AG08395 (cell line): ENCODE measurements around the gene ESM1.
"Not testable (repeated sequence)": the region's sequence is repeated elsewhere in the genome, so short reads cannot be mapped to it uniquely, and the experiment has no call there.

Source experiments
- DNase-seq: peaks from one replicate; pipeline ENCODE4 v3.0.0; 2012; ENCODE audit warnings: mixed read lengths, low spot score

Gene ESM1

GRCh38 chr5:54985301-54986268, at the start of gene ESM1:
Gene ESM1 (minus strand): TSS chr5:54985593. CDS start chr5:54985517, 76 bp downstream.
- DNase-seq, result peak; percentile 57

GRCh38 chr5:55033568-55033967, 48.2 kb upstream of the ESM1 start:
- DNase-seq, result no peak

GRCh38 chr5:55031492-55031891, 46.1 kb upstream of the ESM1 start:
- peak; percentile 29 for DNase-seq

- no peak for DNase-seq
Measured at GRCh38 chr5:55030676-55031369, 45.4 kb upstream of the ESM1 start.

- no peak for DNase-seq
Measured at GRCh38 chr5:55030220-55030619, 44.8 kb upstream of the ESM1 start.

GRCh38 chr5:55027595-55027994, 42.2 kb upstream of the ESM1 start:
- no peak for DNase-seq

- no peak for DNase-seq
Measured at GRCh38 chr5:55022450-55022849, 37.1 kb upstream of the ESM1 start.

GRCh38 chr5:55021821-55022220, 36.4 kb upstream of the ESM1 start:
- DNase-seq, result no peak

- DNase-seq, result no peak
Measured at GRCh38 chr5:55021410-55021809, 36.0 kb upstream of the ESM1 start.

GRCh38 chr5:55010149-55010548, 24.8 kb upstream of the ESM1 start:
- DNase-seq, result not testable (repeated sequence)

GRCh38 chr5:55004729-55005128, 19.3 kb upstream of the ESM1 start:
- peak; percentile 26 for DNase-seq

- DNase-seq, result no peak
Measured at GRCh38 chr5:55003432-55004065, 18.2 kb upstream of the ESM1 start.

GRCh38 chr5:55002166-55002565, 16.8 kb upstream of the ESM1 start:
- DNase-seq, result not testable (repeated sequence)

GRCh38 chr5:54997081-54997480, 11.7 kb upstream of the ESM1 start:
- DNase-seq, result peak; percentile 29

- DNase-seq, result no peak
Measured at GRCh38 chr5:54996466-54996865, 11.1 kb upstream of the ESM1 start.

- no peak for DNase-seq
Measured at GRCh38 chr5:54995168-54995567, 9.8 kb upstream of the ESM1 start.

- no peak for DNase-seq
Measured at GRCh38 chr5:54994628-54995027, 9.2 kb upstream of the ESM1 start.

GRCh38 chr5:54993318-54993717, 7.9 kb upstream of the ESM1 start:
- DNase-seq, result no peak

- DNase-seq, result no peak
Measured at GRCh38 chr5:54991416-54991815, 6.0 kb upstream of the ESM1 start.

- DNase-seq, result peak; percentile 70
Measured at GRCh38 chr5:54990841-54991258, 5.5 kb upstream of the ESM1 start.

- no peak for DNase-seq
Measured at GRCh38 chr5:54988817-54989216, 3.4 kb upstream of the ESM1 start.

GRCh38 chr5:54988218-54988617, 2.8 kb upstream of the ESM1 start:
- no peak for DNase-seq

GRCh38 chr5:54986269-54986654, 869 bp upstream of the ESM1 start:
- no peak for DNase-seq
